GM12878 (cell line): ENCODE results near the gene ABCA2. TPM values are rescaled to one million over a fixed set of nuclear protein-coding genes. Genes with fewer than 3 reads are reported as not detected.

ENCODE experiments used
- ATAC-seq: fragments of 200-7000 bp; cut with Tn5 transposase; 3 replicates; pipeline ENCODE4 v1.9.1; 2020; ENCODE audit warnings: mild to moderate bottlenecking, moderate library complexity
- BruUV-seq: library from RNA; stranded (reverse); fragments of 400-500 nt; replicated peaks from 2 replicates; lab custom pipeline; 2021; lab: Mats Ljungman, UMichigan
- CTCF ChIA-PET: fragments of 300-600 bp; sonication (Branson Sonifier 250); formaldehyde crosslinking; extraction: SDS; loops from one replicate; lab custom pipeline; 2021; ENCODE audit warnings: inconsistent platforms; lab: Yijun Ruan, JAX
- POLR2A ChIA-PET: fragments of 350-600 bp; formaldehyde crosslinking; extraction: SDS; loops from one replicate; lab custom pipeline; 2021; ENCODE audit warnings: inconsistent platforms; lab: Charles Lee
- RAD21 ChIA-PET: fragments of 300-600 bp; sonication (Branson Sonifier 250); formaldehyde crosslinking; loops from one replicate; lab custom pipeline; 2023; ENCODE audit warnings: antibody characterized with exemption; ENCODE audit not compliant: unreplicated experiment; lab: Charles Lee
- SMC1A ChIA-PET: fragments of 300-600 bp; sonication (Branson Sonifier 250); formaldehyde crosslinking; loops from one replicate; lab custom pipeline; 2023; ENCODE audit not compliant: unreplicated experiment, uncharacterized antibody; lab: Charles Lee
- DNase-seq: peaks from one replicate; pipeline ENCODE4 v3.0.0-alpha.2; 2011; ENCODE audit warnings: low read depth, low spot score
- FAIRE-seq: peaks from 3 replicates; lab custom pipeline; 2011; peaks lifted over from hg19 to GRCh38; lab: Jason Lieb, UNC
- H2AFZ ChIP-seq: 2 replicates; pipeline ENCODE4 v1.6.0; 2011; ENCODE audit warnings: low read depth, low read length, control low read depth; ENCODE audit not compliant: control insufficient read depth
- H3K27ac ChIP-seq: 2 replicates; pipeline ENCODE4 v1.5.1; 2011; ENCODE audit warnings: control low read depth; ENCODE audit not compliant: control insufficient read depth, insufficient read depth
- H3K27me3 ChIP-seq, 2 experiments: replicated peaks in 1 of 2; 2 replicates each; pipeline versions ENCODE4 v1.6.0 to v1.6.1; 2011; ENCODE audit warnings: low read length in 1 of 2; ENCODE audit not compliant: control insufficient read depth in 2 of 2, insufficient read depth in 2 of 2
- H3K36me3 ChIP-seq, 2 experiments: 2 replicates each; pipeline ENCODE4 v1.5.1; 2011; ENCODE audit warnings: low read length in 1 of 2; ENCODE audit not compliant: control insufficient read depth in 2 of 2, insufficient read depth in 2 of 2
- H3K4me1 ChIP-seq: 2 replicates; pipeline ENCODE4 v1.6.1; 2011; ENCODE audit warnings: mild to moderate bottlenecking, low read length, moderate library complexity, mixed read lengths; ENCODE audit not compliant: control insufficient read depth, insufficient read depth
- H3K4me2 ChIP-seq: 2 replicates; pipeline ENCODE4 v1.6.0; 2011; ENCODE audit warnings: control low read depth; ENCODE audit not compliant: control insufficient read depth, insufficient read depth
- H3K4me3 ChIP-seq: fragments of 200-600 bp; sonication (generic); 2 replicates; pipeline ENCODE4 v1.5.1; 2016
- H3K79me2 ChIP-seq: 2 replicates; pipeline ENCODE4 v1.6.0; 2011; ENCODE audit warnings: low read length; ENCODE audit not compliant: control insufficient read depth, insufficient read depth
- H3K9ac ChIP-seq: 2 replicates; pipeline ENCODE4 v1.8.0; 2011; ENCODE audit warnings: low read length, control low read depth, mixed read lengths; ENCODE audit not compliant: control insufficient read depth, insufficient read depth
- H3K9me3 ChIP-seq: replicated peaks from 3 replicates; pipeline ENCODE4 v1.5.1; 2011; ENCODE audit warnings: mild to moderate bottlenecking, low read length; ENCODE audit not compliant: control insufficient read depth, insufficient read depth
- H4K20me1 ChIP-seq: 2 replicates; pipeline ENCODE4 v1.6.0; 2011; ENCODE audit not compliant: control insufficient read depth, insufficient read depth
- CBX3 ChIP-seq: fragments of 200-600 bp; sonication (generic); IDR thresholded peaks from 2 replicates; pipeline ENCODE4 v1.6.1; 2016; ENCODE audit warnings: low read depth, borderline replicate concordance
- HDAC6 ChIP-seq: fragments of 200-600 bp; sonication (generic); IDR thresholded peaks from one replicate; pipeline ENCODE4 v1.8.0; 2017; ENCODE audit warnings: antibody characterized with exemption; ENCODE audit not compliant: unreplicated experiment
- HDGF ChIP-seq: fragments of 450-650 bp; IDR thresholded peaks from 2 replicates; pipeline ENCODE4 v1.6.1; 2016; ENCODE audit warnings: antibody characterized with exemption
- IRF5 ChIP-seq: fragments of 450-650 bp; IDR thresholded peaks from 2 replicates; pipeline ENCODE4 v1.6.1; 2017; ENCODE audit warnings: borderline replicate concordance
- MTA2 ChIP-seq: fragments of 450-650 bp; IDR thresholded peaks from 2 replicates; pipeline ENCODE4 v1.6.1; 2016; ENCODE audit warnings: low read depth, mild to moderate bottlenecking, moderate library complexity
- RBBP5 ChIP-seq: fragments of 200-600 bp; sonication (generic); conservative IDR thresholded peaks from 2 replicates; pipeline ENCODE4 v1.6.1; 2016
- TCF7 ChIP-seq: IDR thresholded peaks from 2 replicates; pipeline ENCODE4 v1.6.1; 2014; ENCODE audit warnings: antibody characterized with exemption, borderline replicate concordance
- WGBS: methylation state at CpG from one replicate; pipeline ENCODE4 v1.1.6; 2016; ENCODE audit warnings: low lambda C conversion rate; ENCODE audit not compliant: insufficient replicate concordance, insufficient coverage; ENCODE audit errors: missing lambda C conversion rate; 5-methylcytosine and 5-hydroxymethylcytosine counted together
- in situ Hi-C: fragments of 300-500 bp; cut with MboI; formaldehyde crosslinking; loops from 9 replicates; pipeline ENCODE4 v1.14.3; 2018; ENCODE audit warnings: mixed read lengths
- intact Hi-C: fragments of 100-400 bp; cut with micrococcal nuclease; formaldehyde crosslinking; loops from one replicate; pipeline ENCODE4 v1.14.2; 2022; ENCODE audit not compliant: unreplicated experiment
- polyA plus RNA-seq, 11 experiments: library from polyadenylated mRNA; depleted of rRNA in 4 of 11; unstranded in 6 of 11; stranded (reverse) in 5 of 11; fragments of >200 nt; fragmentation: Nextera tagmentation in 4 of 11; fragmentation: Illumina TruSeq in 1 of 11; extraction: Ambion mirVana in 4 of 11; extraction: Trizol in 1 of 11; gene quantifications; 1 replicate in 1 of 11; 2 replicates in 10 of 11; pipeline versions ENCODE4 v1.2.1 to v1.2.3, GENCODE V29; 2011 to 2016; ENCODE audit warnings: inconsistent platforms in 2 of 11, missing spikeins in 2 of 11, low read depth in 1 of 11
- total RNA-seq, 4 experiments: library from RNA; depleted of rRNA in 3 of 4; stranded (reverse); fragments of >200 nt in 3 of 4; fragmentation: Illumina TruSeq in 1 of 4; extraction: Trizol in 1 of 4; gene quantifications; 2 replicates each; pipeline versions ENCODE4 v1.2.1 to v1.2.3, GENCODE V29; 2013 to 2021
- TF ChIP-seq, protein P1 (sequence below): IDR thresholded peaks from 2 replicates; pipeline ENCODE4 v1.6.1; 2011; ENCODE audit warnings: borderline replicate concordance, low read depth, mild to moderate bottlenecking, moderate library complexity, mixed read lengths, low read length; ENCODE audit not compliant: insufficient read depth; ENCODE audit errors: extremely low read length
- TF ChIP-seq, protein P2 (sequence below): fragments of 450-650 bp; formaldehyde crosslinking; IDR thresholded peaks from 2 replicates; pipeline ENCODE4 v1.5.0; 2022; ENCODE audit warnings: mild to moderate bottlenecking, missing genetic modification characterization

The ABCA2 gene
- total and polyA plus RNA-seq, 10 of the 15 experiments (the other 5 are each of a cell fraction or from before 2014, with no cell fraction given) = 0.13 to 2.6 (median 0.71) TPM; not detected in 2

GRCh38 chr9:137020771-137021567, 7.1 kb downstream of the ABCA2 start (continued):
- TF ChIP-seq IRF5 (no peak), HDGF (no peak), CBX3 (no peak), MTA2 (no peak)
- TF ChIP-seq, protein P1, sequence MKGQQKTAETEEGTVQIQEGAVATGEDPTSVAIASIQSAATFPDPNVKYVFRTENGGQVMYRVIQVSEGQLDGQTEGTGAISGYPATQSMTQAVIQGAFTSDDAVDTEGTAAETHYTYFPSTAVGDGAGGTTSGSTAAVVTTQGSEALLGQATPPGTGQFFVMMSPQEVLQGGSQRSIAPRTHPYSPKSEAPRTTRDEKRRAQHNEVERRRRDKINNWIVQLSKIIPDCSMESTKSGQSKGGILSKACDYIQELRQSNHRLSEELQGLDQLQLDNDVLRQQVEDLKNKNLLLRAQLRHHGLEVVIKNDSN = no peak

- intact Hi-C loops (no loop called here), in situ Hi-C loops (no loop called here)
- ChIA-PET CTCF (interaction anchor here (0.6 to 1.5 kb wide), 4 partner anchors 15 to 211 kb away, joined by 3 to 7 read pairs (median 4); no protein-coding TSS in a partner anchor), POLR2A (interaction anchor here (0.6 to 1.3 kb wide), 2 partner anchors 10 to 27 kb away, joined by 3 to 4 read pairs; no protein-coding TSS in a partner anchor), SMC1A (no interaction called here), RAD21 (no interaction called here)
- no peak overlapping the region for H3K4me3 ChIP-seq
- WGBS = 74% methylated on average over 27 of the region's 34 CpGs
- no peaks in the 10 kb centered on the region for H4K20me1 ChIP-seq
- no peak overlapping the region for H3K27ac ChIP-seq
- no peaks in the 10 kb centered on the region for H3K4me1 ChIP-seq
- no peak for ATAC-seq
- no peaks in the 10 kb centered on the region for H3K36me3 ChIP-seq
- no peaks in the 10 kb centered on the region; the same call in 2 of the 3 replicates for H3K9me3 ChIP-seq
- no peak for TF ChIP-seq RBBP5
- TF ChIP-seq HDAC6 = no peak
- TF ChIP-seq, protein P2, sequence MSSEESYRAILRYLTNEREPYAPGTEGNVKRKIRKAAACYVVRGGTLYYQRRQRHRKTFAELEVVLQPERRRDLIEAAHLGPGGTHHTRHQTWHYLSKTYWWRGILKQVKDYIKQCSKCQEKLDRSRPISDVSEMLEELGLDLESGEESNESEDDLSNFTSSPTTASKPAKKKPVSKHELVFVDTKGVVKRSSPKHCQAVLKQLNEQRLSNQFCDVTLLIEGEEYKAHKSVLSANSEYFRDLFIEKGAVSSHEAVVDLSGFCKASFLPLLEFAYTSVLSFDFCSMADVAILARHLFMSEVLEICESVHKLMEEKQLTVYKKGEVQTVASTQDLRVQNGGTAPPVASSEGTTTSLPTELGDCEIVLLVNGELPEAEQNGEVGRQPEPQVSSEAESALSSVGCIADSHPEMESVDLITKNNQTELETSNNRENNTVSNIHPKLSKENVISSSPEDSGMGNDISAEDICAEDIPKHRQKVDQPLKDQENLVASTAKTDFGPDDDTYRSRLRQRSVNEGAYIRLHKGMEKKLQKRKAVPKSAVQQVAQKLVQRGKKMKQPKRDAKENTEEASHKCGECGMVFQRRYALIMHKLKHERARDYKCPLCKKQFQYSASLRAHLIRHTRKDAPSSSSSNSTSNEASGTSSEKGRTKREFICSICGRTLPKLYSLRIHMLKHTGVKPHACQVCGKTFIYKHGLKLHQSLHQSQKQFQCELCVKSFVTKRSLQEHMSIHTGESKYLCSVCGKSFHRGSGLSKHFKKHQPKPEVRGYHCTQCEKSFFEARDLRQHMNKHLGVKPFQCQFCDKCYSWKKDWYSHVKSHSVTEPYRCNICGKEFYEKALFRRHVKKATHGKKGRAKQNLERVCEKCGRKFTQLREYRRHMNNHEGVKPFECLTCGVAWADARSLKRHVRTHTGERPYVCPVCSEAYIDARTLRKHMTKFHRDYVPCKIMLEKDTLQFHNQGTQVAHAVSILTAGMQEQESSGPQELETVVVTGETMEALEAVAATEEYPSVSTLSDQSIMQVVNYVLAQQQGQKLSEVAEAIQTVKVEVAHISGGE = no peak
- TF ChIP-seq TCF7 = no peak
- BruUV-seq = no TSS peak
- FAIRE-seq = no peak
- H2AFZ ChIP-seq = no peak overlapping the region
- no peak overlapping the region for H3K4me2 ChIP-seq
- DNase-seq = no peak
- no peaks in the 10 kb centered on the region for H3K79me2 ChIP-seq
- H3K27me3 ChIP-seq = no peaks in the 10 kb centered on the region
- no peak overlapping the region for H3K9ac ChIP-seq
These were observed 8.0 kb downstream of the ABCA2 start for GRCh38 chr9:137019891-137020683.
